HEK293 (cell line): Measurements from ENCODE around the gene TTC7B.

ENCODE experiments used
- CTCF ChIA-PET: fragments of 350-600 bp; formaldehyde crosslinking; extraction: SDS; loops from one replicate; lab custom pipeline; 2021; ENCODE audit warnings: antibody characterized with exemption; lab: Yijun Ruan, JAX
- POLR2A ChIA-PET: fragments of 300-600 bp; formaldehyde crosslinking; extraction: SDS; loops from one replicate; lab custom pipeline; 2020; ENCODE audit warnings: antibody characterized with exemption, inconsistent platforms; lab: Yijun Ruan, JAX
- H3K27ac ChIP-seq: fragments of 200-500 bp; sonication (Bioruptor generic); 2 replicates; pipeline ENCODE4 v1.5.1; 2014; ENCODE audit warnings: low read depth, low read length, control low read depth, inconsistent platforms; ENCODE audit errors: extremely low read depth
- H3K36me3 ChIP-seq, 2 experiments: fragments of 200-500 bp in 1 of 2; sonication (Bioruptor generic) in 1 of 2; 1 replicate in 1 of 2; 2 replicates in 1 of 2; pipeline ENCODE4 v1.5.1; 2014 to 2017; ENCODE audit warnings: inconsistent platforms in 2 of 2, low read length in 2 of 2; ENCODE audit not compliant: control insufficient read depth in 2 of 2, insufficient read depth in 1 of 2
- H3K4me1 ChIP-seq: fragments of 200-500 bp; sonication (Bioruptor generic); 2 replicates; pipeline ENCODE4 v1.5.1; 2014; ENCODE audit warnings: mild to moderate bottlenecking, low read length, inconsistent platforms; ENCODE audit not compliant: control insufficient read depth, insufficient read depth
- H3K4me3 ChIP-seq: 2 replicates; pipeline ENCODE4 v1.5.1; 2011; ENCODE audit warnings: low read depth, mild to moderate bottlenecking, control low read depth, low read length, moderate library complexity
- H3K9me3 ChIP-seq: fragments of 200-500 bp; sonication (Bioruptor generic); 2 replicates; pipeline ENCODE4 v1.5.1; 2014; ENCODE audit warnings: low read depth, low read length, inconsistent platforms; ENCODE audit not compliant: control insufficient read depth, insufficient read depth
- KLF7 ChIP-seq: fragments of 450-650 bp; formaldehyde crosslinking; IDR thresholded peaks from 2 replicates; pipeline ENCODE4 v1.5.1; 2016; ENCODE audit warnings: missing biosample characterization, missing genetic modification characterization, borderline replicate concordance
- MEIS1 ChIP-seq: sonication (generic); formaldehyde crosslinking; IDR thresholded peaks from 2 replicates; pipeline ENCODE4 v1.8.1; 2022; ENCODE audit warnings: missing genetic modification reagents, mild to moderate bottlenecking, borderline replicate concordance
- PRDM1 ChIP-seq: fragments of 450-650 bp; formaldehyde crosslinking; IDR thresholded peaks from 2 replicates; pipeline ENCODE4; 2016; ENCODE audit warnings: missing biosample characterization, missing genetic modification characterization
- ZBTB7A ChIP-seq: fragments of 450-650 bp; formaldehyde crosslinking; IDR thresholded peaks from 2 replicates; pipeline ENCODE4 v1.5.1; 2016; ENCODE audit warnings: low read depth, missing biosample characterization, missing genetic modification characterization
- ZNF2 ChIP-seq: fragments of 450-650 bp; formaldehyde crosslinking; IDR thresholded peaks from 2 replicates; pipeline ENCODE4 v1.5.1; 2016; ENCODE audit warnings: missing biosample characterization, missing genetic modification characterization
- ZNF202 ChIP-seq: fragments of 450-650 bp; formaldehyde crosslinking; IDR thresholded peaks from 2 replicates; pipeline ENCODE4 v1.5.1; 2016; ENCODE audit warnings: missing biosample characterization, missing genetic modification characterization, borderline replicate concordance
- ZNF248 ChIP-seq: fragments of 450-650 bp; formaldehyde crosslinking; IDR thresholded peaks from 2 replicates; pipeline ENCODE4 v1.5.1; 2017; ENCODE audit warnings: missing biosample characterization, missing genetic modification characterization
- ZNF274 ChIP-seq, 2 experiments: fragments of 200-500 bp in 1 of 2; fragments of 450-650 bp in 1 of 2; sonication (Bioruptor generic) in 1 of 2; formaldehyde crosslinking in 1 of 2; IDR thresholded peaks; 2 replicates each; pipeline versions ENCODE4 v1.5.1 to v1.6.1; 2014 to 2016; ENCODE audit warnings: borderline replicate concordance in 1 of 2, inconsistent platforms in 1 of 2, low read length in 1 of 2, missing biosample characterization in 1 of 2, missing genetic modification characterization in 1 of 2
- ZNF324 ChIP-seq: fragments of 450-650 bp; formaldehyde crosslinking; IDR thresholded peaks from 2 replicates; pipeline ENCODE4 v1.5.1; 2016; ENCODE audit warnings: missing biosample characterization, missing genetic modification characterization
- ZNF514 ChIP-seq: fragments of 450-650 bp; formaldehyde crosslinking; IDR thresholded peaks from 2 replicates; pipeline ENCODE4 v1.5.1; 2016; ENCODE audit warnings: missing biosample characterization, missing genetic modification characterization
- ZNF529 ChIP-seq: fragments of 450-650 bp; formaldehyde crosslinking; IDR thresholded peaks from 2 replicates; pipeline ENCODE4 v1.5.1; 2017; ENCODE audit warnings: missing genetic modification characterization, missing biosample characterization; ENCODE audit not compliant: insufficient replicate concordance
- ZNF707 ChIP-seq: fragments of 450-650 bp; formaldehyde crosslinking; IDR thresholded peaks from 2 replicates; pipeline ENCODE4 v1.5.1; 2016; ENCODE audit warnings: missing biosample characterization, missing genetic modification characterization
- ZNF843 ChIP-seq: fragments of 450-650 bp; formaldehyde crosslinking; IDR thresholded peaks from 2 replicates; pipeline ENCODE4 v1.5.1; 2016; ENCODE audit warnings: missing biosample characterization, missing genetic modification characterization
- ZXDB ChIP-seq: fragments of 450-650 bp; formaldehyde crosslinking; IDR thresholded peaks from 2 replicates; pipeline ENCODE4 v1.5.1; 2016; ENCODE audit warnings: missing biosample characterization, missing genetic modification characterization
- TF ChIP-seq, protein P1 (sequence below): fragments of 450-650 bp; formaldehyde crosslinking; IDR thresholded peaks from 2 replicates; pipeline ENCODE4 v1.5.1; 2016; ENCODE audit warnings: missing biosample characterization, missing genetic modification characterization
- TF ChIP-seq, protein P2 (sequence below): fragments of 450-650 bp; formaldehyde crosslinking; IDR thresholded peaks from 2 replicates; pipeline ENCODE4 v1.5.1; 2016; ENCODE audit warnings: missing biosample characterization, missing genetic modification characterization
- TF ChIP-seq, protein P3 (sequence below): fragments of 450-650 bp; formaldehyde crosslinking; IDR thresholded peaks from 2 replicates; pipeline ENCODE4 v1.5.1; 2016; ENCODE audit warnings: missing biosample characterization, missing genetic modification characterization
- TF ChIP-seq, protein P4 (sequence below): fragments of 450-650 bp; formaldehyde crosslinking; IDR thresholded peaks from 2 replicates; pipeline ENCODE4; 2016; ENCODE audit warnings: missing biosample characterization, missing genetic modification characterization
- TF ChIP-seq, protein P5 (sequence below): fragments of 450-650 bp; formaldehyde crosslinking; IDR thresholded peaks from 2 replicates; pipeline ENCODE4 v1.5.1; 2016; ENCODE audit warnings: missing biosample characterization, missing genetic modification characterization
- TF ChIP-seq, protein P6 (sequence below): fragments of 450-650 bp; IDR thresholded peaks from 2 replicates; pipeline ENCODE4 v1.5.1; 2018; ENCODE audit warnings: missing biosample characterization, missing genetic modification characterization
- TF ChIP-seq, protein P7 (sequence below): fragments of 450-650 bp; formaldehyde crosslinking; IDR thresholded peaks from 2 replicates; pipeline ENCODE4 v1.5.1; 2017; ENCODE audit warnings: missing biosample characterization, missing genetic modification characterization

The TTC7B gene

DNA sequence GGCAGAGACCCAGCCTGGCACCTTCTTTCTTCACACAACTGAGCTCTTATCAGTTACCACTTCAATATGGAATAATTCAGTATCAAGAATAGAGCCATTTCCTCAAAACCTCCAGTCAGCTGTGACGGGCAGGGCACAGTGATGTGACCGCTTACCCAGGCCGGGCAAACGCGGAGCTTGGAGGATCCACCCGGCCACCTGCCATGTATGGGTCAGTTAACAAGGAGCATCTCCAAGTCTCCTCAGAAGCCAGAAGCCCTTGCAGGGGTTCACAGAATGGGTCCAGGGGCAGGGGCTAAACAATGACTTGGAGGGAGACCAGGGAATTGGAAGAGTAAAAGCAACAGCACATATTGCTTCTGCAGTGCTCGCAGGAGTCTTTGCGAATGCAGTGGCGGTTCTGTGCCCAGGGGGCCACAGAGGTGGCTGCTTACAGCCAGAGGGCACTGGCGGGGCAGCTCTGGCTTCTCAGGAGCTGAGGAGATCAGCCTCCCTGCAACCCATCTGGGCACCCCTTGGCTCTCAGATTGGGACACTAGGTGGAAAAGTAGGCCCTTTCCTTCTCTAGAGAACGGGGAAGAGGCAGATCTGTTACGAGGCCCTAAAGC lies 257.1 kb downstream of the TTC7B start (continued):
- TF ChIP-seq ZNF274 (IDR thresholded peaks at IDR 0.05; ENCODE audit: low read length), result no peak
- TF ChIP-seq ZNF274 (tag by site-specific recombination; IDR thresholded peaks at IDR 0.05; ENCODE audit: borderline replicate concordance), result no peak

DNA sequence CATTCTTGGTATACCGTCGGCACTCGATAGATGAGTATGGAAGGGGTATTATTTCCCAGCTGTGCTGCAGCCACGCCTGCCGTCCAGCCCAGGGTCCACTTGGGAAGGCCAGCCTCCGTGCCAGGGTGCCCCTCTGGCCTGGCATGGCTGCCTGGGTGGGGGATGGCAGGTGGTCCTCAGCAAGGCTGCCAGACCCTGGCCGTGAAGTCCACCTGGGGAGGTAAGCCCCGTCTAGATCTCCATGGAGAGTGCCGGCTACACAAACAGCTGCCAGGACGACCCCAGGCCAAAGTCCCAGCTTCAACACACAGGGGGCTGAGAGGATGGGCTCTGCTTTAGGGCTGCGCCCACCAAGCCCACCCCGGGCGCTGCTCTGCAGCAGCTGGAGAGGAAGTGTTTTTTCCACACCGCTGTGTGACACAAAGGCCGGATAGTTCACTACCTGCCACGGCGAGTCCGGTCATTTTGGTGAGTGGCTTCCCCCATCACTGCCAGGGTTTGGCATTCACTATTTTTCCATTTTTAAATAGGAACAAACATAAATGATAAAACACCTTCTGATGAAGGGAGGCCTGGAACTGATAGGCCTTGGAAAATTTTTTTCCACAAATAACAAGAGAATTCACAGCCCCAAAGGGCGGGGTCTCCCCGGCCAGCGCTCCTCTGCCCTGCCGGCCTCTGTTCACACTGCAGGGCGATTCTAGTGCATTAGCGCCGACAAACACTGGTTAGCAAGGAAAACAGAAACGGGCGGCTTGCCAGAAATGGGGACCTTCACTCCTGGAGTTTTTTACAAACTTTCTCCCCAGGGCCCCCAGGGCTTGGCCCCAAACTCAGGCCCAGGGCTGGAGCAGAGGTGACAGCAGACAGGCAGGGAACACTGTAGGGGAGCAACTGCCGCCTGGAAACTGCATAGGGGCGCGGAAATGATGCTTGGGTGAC lies 257.9 kb downstream of the TTC7B start:
- H3K9me3 ChIP-seq, result no peaks in the 10 kb centered on the region
- POLR2A ChIA-PET, result no interaction called here
- CTCF ChIA-PET, result no interaction called here

DNA sequence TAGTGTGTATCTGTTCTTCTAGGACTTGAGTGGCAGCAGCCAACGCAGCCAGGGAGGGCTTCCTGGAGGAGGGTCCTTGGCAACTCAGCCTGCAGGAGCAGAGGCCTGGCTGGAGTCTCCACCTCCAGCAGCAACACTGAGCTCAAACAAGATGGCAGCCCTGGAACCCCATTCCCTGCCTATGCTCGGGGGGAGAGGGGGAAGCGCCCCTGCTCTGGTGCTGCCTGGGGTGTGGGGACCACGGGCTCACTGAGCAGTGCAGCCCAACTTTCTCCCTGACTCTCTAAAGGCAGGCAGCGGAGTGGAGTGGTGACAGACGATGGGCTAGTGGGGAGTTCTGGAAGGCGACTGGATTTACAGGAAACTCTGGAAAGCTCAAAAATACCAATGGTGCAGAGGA lies 258.7 kb downstream of the TTC7B start:
- Histone ChIP-seq H3K4me1 (no peaks in the 10 kb centered on the region), H3K4me3 (no peak overlapping the region), H3K27ac (no peak overlapping the region), H3K9me3 (no peaks in the 10 kb centered on the region), H3K36me3 (no peaks in the 10 kb centered on the region)
- TF ChIP-seq ZNF2 (tag by site-specific recombination) (no peak), KLF7 (tag by site-specific recombination) (no peak), ZNF202 (tag by site-specific recombination) (no peak), ZNF707 (no peak), ZNF843 (tag by site-specific recombination) (no peak)
- TF ChIP-seq, protein P1, sequence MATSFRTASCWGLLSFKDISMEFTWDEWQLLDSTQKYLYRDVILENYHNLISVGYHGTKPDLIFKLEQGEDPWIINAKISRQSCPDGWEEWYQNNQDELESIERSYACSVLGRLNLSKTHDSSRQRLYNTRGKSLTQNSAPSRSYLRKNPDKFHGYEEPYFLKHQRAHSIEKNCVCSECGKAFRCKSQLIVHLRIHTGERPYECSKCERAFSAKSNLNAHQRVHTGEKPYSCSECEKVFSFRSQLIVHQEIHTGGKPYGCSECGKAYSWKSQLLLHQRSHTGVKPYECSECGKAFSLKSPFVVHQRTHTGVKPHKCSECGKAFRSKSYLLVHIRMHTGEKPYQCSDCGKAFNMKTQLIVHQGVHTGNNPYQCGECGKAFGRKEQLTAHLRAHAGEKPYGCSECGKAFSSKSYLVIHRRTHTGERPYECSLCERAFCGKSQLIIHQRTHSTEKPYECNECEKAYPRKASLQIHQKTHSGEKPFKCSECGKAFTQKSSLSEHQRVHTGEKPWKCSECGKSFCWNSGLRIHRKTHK (tag by site-specific recombination), result no peak
- TF ChIP-seq, protein P2, sequence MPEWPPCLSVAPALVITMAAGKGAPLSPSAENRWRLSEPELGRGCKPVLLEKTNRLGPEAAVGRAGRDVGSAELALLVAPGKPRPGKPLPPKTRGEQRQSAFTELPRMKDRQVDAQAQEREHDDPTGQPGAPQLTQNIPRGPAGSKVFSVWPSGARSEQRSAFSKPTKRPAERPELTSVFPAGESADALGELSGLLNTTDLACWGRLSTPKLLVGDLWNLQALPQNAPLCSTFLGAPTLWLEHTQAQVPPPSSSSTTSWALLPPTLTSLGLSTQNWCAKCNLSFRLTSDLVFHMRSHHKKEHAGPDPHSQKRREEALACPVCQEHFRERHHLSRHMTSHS (tag by site-specific recombination), result no peak
- TF ChIP-seq, protein P3, sequence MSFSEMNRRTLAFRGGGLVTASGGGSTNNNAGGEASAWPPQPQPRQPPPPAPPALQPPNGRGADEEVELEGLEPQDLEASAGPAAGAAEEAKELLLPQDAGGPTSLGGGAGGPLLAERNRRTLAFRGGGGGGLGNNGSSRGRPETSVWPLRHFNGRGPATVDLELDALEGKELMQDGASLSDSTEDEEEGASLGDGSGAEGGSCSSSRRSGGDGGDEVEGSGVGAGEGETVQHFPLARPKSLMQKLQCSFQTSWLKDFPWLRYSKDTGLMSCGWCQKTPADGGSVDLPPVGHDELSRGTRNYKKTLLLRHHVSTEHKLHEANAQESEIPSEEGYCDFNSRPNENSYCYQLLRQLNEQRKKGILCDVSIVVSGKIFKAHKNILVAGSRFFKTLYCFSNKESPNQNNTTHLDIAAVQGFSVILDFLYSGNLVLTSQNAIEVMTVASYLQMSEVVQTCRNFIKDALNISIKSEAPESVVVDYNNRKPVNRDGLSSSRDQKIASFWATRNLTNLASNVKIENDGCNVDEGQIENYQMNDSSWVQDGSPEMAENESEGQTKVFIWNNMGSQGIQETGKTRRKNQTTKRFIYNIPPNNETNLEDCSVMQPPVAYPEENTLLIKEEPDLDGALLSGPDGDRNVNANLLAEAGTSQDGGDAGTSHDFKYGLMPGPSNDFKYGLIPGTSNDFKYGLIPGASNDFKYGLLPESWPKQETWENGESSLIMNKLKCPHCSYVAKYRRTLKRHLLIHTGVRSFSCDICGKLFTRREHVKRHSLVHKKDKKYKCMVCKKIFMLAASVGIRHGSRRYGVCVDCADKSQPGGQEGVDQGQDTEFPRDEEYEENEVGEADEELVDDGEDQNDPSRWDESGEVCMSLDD (tag by site-specific recombination), result no peak
- TF ChIP-seq, protein P4, sequence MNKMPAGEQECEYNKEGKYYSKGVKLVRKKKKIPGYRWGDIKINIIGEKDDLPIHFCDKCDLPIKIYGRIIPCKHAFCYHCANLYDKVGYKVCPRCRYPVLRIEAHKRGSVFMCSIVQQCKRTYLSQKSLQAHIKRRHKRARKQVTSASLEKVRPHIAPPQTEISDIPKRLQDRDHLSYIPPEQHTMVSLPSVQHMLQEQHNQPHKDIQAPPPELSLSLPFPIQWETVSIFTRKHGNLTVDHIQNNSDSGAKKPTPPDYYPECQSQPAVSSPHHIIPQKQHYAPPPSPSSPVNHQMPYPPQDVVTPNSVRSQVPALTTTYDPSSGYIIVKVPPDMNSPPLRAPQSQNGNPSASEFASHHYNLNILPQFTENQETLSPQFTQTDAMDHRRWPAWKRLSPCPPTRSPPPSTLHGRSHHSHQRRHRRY (tag by site-specific recombination), result no peak
- CTCF ChIA-PET, result no interaction called here
- POLR2A ChIA-PET, result no interaction called here

More for the DNA sequence above, 257.9 kb downstream of the TTC7B start:
- TF ChIP-seq ZNF248 (no peak), ZNF324 (tag by site-specific recombination) (no peak), ZBTB7A (no peak), ZXDB (no peak), ZNF514 (tag by site-specific recombination) (no peak), ZNF529 (tag by site-specific recombination) (no peak), MEIS1 (CRISPR knock-in tag) (no peak), PRDM1 (tag by site-specific recombination) (no peak)
- TF ChIP-seq, protein P5, sequence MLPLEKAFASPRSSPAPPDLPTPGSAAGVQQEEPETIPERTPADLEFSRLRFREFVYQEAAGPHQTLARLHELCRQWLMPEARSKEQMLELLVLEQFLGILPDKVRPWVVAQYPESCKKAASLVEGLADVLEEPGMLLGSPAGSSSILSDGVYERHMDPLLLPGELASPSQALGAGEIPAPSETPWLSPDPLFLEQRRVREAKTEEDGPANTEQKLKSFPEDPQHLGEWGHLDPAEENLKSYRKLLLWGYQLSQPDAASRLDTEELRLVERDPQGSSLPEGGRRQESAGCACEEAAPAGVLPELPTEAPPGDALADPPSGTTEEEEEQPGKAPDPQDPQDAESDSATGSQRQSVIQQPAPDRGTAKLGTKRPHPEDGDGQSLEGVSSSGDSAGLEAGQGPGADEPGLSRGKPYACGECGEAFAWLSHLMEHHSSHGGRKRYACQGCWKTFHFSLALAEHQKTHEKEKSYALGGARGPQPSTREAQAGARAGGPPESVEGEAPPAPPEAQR (tag by site-specific recombination), result no peak
- TF ChIP-seq, protein P6, sequence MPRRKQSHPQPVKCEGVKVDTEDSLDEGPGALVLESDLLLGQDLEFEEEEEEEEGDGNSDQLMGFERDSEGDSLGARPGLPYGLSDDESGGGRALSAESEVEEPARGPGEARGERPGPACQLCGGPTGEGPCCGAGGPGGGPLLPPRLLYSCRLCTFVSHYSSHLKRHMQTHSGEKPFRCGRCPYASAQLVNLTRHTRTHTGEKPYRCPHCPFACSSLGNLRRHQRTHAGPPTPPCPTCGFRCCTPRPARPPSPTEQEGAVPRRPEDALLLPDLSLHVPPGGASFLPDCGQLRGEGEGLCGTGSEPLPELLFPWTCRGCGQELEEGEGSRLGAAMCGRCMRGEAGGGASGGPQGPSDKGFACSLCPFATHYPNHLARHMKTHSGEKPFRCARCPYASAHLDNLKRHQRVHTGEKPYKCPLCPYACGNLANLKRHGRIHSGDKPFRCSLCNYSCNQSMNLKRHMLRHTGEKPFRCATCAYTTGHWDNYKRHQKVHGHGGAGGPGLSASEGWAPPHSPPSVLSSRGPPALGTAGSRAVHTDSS (tag by site-specific recombination), result no peak
- TF ChIP-seq, protein P7, sequence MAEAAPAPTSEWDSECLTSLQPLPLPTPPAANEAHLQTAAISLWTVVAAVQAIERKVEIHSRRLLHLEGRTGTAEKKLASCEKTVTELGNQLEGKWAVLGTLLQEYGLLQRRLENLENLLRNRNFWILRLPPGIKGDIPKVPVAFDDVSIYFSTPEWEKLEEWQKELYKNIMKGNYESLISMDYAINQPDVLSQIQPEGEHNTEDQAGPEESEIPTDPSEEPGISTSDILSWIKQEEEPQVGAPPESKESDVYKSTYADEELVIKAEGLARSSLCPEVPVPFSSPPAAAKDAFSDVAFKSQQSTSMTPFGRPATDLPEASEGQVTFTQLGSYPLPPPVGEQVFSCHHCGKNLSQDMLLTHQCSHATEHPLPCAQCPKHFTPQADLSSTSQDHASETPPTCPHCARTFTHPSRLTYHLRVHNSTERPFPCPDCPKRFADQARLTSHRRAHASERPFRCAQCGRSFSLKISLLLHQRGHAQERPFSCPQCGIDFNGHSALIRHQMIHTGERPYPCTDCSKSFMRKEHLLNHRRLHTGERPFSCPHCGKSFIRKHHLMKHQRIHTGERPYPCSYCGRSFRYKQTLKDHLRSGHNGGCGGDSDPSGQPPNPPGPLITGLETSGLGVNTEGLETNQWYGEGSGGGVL (tag by site-specific recombination), result no peak
- no peaks in the 10 kb centered on the region for H3K36me3 ChIP-seq
- H3K4me1 ChIP-seq, result no peaks in the 10 kb centered on the region
- no peak overlapping the region for H3K4me3 ChIP-seq
- H3K27ac ChIP-seq, result no peak overlapping the region
